Lung (tissue), 12 donors: Measurements from ENCODE around the gene PLEKHH3. TPM values are rescaled to one million over a fixed set of nuclear protein-coding genes. Genes with fewer than 3 reads are reported as not detected.

Experiments
- ATAC-seq: fragments of 200-7000 bp; cut with Tn5 transposase; one replicate; pipeline ENCODE4 v1.9.1; 2020; ENCODE audit warnings: moderate number of reproducible peaks; ENCODE audit not compliant: insufficient read depth, low FRiP score
- DNase-seq, 3 donors: peaks; one replicate each; pipeline ENCODE4 v3.0.0-alpha.2; 2013 to 2017
- H3K27ac ChIP-seq, 2 donors: one replicate each; pipeline ENCODE4 v1.5.1; 2013; ENCODE audit warnings: mild to moderate bottlenecking in 2 of 2, moderate library complexity in 2 of 2, control low read depth in 1 of 2, inconsistent platforms in 1 of 2, low read depth in 1 of 2, low read length in 1 of 2
- H3K27me3 ChIP-seq, 3 donors: one replicate each; pipeline ENCODE4 v1.5.1; 2013; ENCODE audit warnings: low read length in 2 of 3; ENCODE audit not compliant: control insufficient read depth in 3 of 3, insufficient read depth in 3 of 3
- H3K36me3 ChIP-seq, 4 donors: one replicate each; pipeline ENCODE4 v1.5.1; 2013; ENCODE audit warnings: low read length in 4 of 4, mild to moderate bottlenecking in 1 of 4, moderate library complexity in 1 of 4; ENCODE audit not compliant: control insufficient read depth in 4 of 4, insufficient read depth in 4 of 4
- H3K4me1 ChIP-seq, 5 donors: one replicate each; pipeline ENCODE4 v1.5.1; 2013; ENCODE audit warnings: low read length in 5 of 5, mild to moderate bottlenecking in 2 of 5, moderate library complexity in 1 of 5; ENCODE audit not compliant: control insufficient read depth in 5 of 5, insufficient read depth in 5 of 5
- H3K4me3 ChIP-seq: one replicate; pipeline ENCODE4 v1.5.1; 2013; ENCODE audit warnings: mild to moderate bottlenecking, control low read depth, moderate library complexity
- H3K9ac ChIP-seq, 2 donors: one replicate each; pipeline ENCODE4 v1.5.1; 2013; ENCODE audit warnings: low read length in 2 of 2, control low read depth in 1 of 2; ENCODE audit not compliant: insufficient read depth in 1 of 2
- H3K9me3 ChIP-seq, 4 donors: one replicate each; pipeline ENCODE4 v1.5.1; 2013; ENCODE audit warnings: low read length in 3 of 4, mild to moderate bottlenecking in 1 of 4, moderate library complexity in 1 of 4; ENCODE audit not compliant: control insufficient read depth in 4 of 4, insufficient read depth in 3 of 4
- CTCF ChIP-seq: IDR thresholded peaks from 2 replicates; pipeline ENCODE4 v1.5.1; 2012; ENCODE audit warnings: mild to moderate bottlenecking; ENCODE audit errors: control extremely low read depth, extremely low read depth
- WGBS, 2 donors: extraction: QIAGEN DNeasy Blood & Tissue Kit; methylation state at CpG; one replicate each; pipeline ENCODE4 v1.1.7; 2013; 5-methylcytosine and 5-hydroxymethylcytosine counted together
- polyA plus RNA-seq, 2 donors: library from polyadenylated mRNA; stranded (reverse); fragments of 200-250 nt; gene quantifications; one replicate each; pipeline ENCODE4 v1.2.1, GENCODE V29; 2013
- total RNA-seq, 2 donors: library from RNA; depleted of rRNA in 1 of 2; stranded (reverse); fragments of >200 nt in 1 of 2; gene quantifications; one replicate each; pipeline ENCODE4 v1.2.1, GENCODE V29; 2014 to 2021
- donor health status: control.
- donor health status: control.
- donor health status: Bipolar disorder and iron deficiency.
- donor health status: healthy.
- donor health status: DM: yes; HTN: yes; CAD: no.

Gene PLEKHH3
- total and polyA plus RNA-seq, 4 donors, result 21.2 to 30.2 (median 22.9) TPM

- peaks cover 31 to 53% (median 43%) of the 10 kb centered on the region in 4 donors for H3K36me3 ChIP-seq
- ATAC-seq, result no peak
- H3K4me1 ChIP-seq, result no peaks in the 10 kb centered on the region
- no peak overlapping the region for H3K4me3 ChIP-seq
- no peaks in the 10 kb centered on the region for H3K27me3 ChIP-seq
- peak; percentile 56 for TF ChIP-seq CTCF
- DNase-seq, result peak; percentile 29 to 87 (median 83)
- no peak overlapping the region for H3K27ac ChIP-seq
- WGBS, 2 donors, result 6 to 22% methylated on average over 2 of the region's 2 CpGs
- H3K9ac ChIP-seq, result no peak overlapping the region
- no peaks in the 10 kb centered on the region for H3K9me3 ChIP-seq
Measured at GRCh38 chr17:42720996-42721583, 44.3 kb upstream of the PLEKHH3 start.

GRCh38 chr17:42709561-42709960, 32.8 kb upstream of the PLEKHH3 start:
- H3K9ac ChIP-seq, result no peak overlapping the region
- ATAC-seq (no peak), DNase-seq (no peak)
- TF ChIP-seq CTCF, result no peak
- H3K27me3 ChIP-seq, result no peaks in the 10 kb centered on the region
- H3K9me3 ChIP-seq, result no peaks in the 10 kb centered on the region
- H3K27ac ChIP-seq, result no peak overlapping the region
- WGBS, 2 donors, result 82 to 98% methylated on average over 2 of the region's 2 CpGs
- no peaks in the 10 kb centered on the region for H3K4me1 ChIP-seq
- H3K36me3 ChIP-seq, result peaks cover 28 to 57% (median 54%) of the 10 kb centered on the region in 4 donors
- no peak overlapping the region for H3K4me3 ChIP-seq

GRCh38 chr17:42708588-42708987, 31.8 kb upstream of the PLEKHH3 start:
- H3K36me3 ChIP-seq, result peaks cover 29 to 60% (median 58%) of the 10 kb centered on the region in 4 donors
- H3K4me3 ChIP-seq, result no peak overlapping the region
- H3K9ac ChIP-seq, result no peak overlapping the region
- H3K9me3 ChIP-seq, result no peaks in the 10 kb centered on the region
- no peaks in the 10 kb centered on the region for H3K4me1 ChIP-seq
- DNase-seq (no peak), ATAC-seq (no peak)
- WGBS, 2 donors, result 94 to 95% methylated on average over 3 of the region's 3 CpGs
- no peak for TF ChIP-seq CTCF
- peaks cover 0 to 2% (median 0%) of the 10 kb centered on the region in 3 donors for H3K27me3 ChIP-seq
- H3K27ac ChIP-seq, result no peak overlapping the region

GRCh38 chr17:42706732-42707131, 29.9 kb upstream of the PLEKHH3 start:
- no peak for ATAC-seq
- peaks cover 33 to 60% (median 57%) of the 10 kb centered on the region in 4 donors for H3K36me3 ChIP-seq
- 49 to 73% methylated on average over 5 of the region's 5 CpGs for WGBS, 2 donors
- no peak for TF ChIP-seq CTCF
- no peak overlapping the region for H3K27ac ChIP-seq
- H3K9ac ChIP-seq, result no peak overlapping the region
- no peaks in the 10 kb centered on the region for H3K9me3 ChIP-seq
- no peaks in the 10 kb centered on the region for H3K4me1 ChIP-seq
- H3K4me3 ChIP-seq, result no peak overlapping the region
- peaks cover 0 to 4% (median 0%) of the 10 kb centered on the region in 3 donors for H3K27me3 ChIP-seq
- no peak for DNase-seq
